HG02943 (cell line): ENCODE results near the gene DEXI.
"Not testable (repeated sequence)": the region's sequence is repeated elsewhere in the genome, so short reads cannot be mapped to it uniquely, and the experiment has no call there.

Experiments
- ATAC-seq: cut with Tn5 transposase; IDR thresholded peaks from one replicate; pipeline ENCODE4 v1.9.1; 2021; ENCODE audit warnings: mild to moderate bottlenecking, low read depth, moderate library complexity; ENCODE audit not compliant: unreplicated experiment

Gene DEXI

DNA sequence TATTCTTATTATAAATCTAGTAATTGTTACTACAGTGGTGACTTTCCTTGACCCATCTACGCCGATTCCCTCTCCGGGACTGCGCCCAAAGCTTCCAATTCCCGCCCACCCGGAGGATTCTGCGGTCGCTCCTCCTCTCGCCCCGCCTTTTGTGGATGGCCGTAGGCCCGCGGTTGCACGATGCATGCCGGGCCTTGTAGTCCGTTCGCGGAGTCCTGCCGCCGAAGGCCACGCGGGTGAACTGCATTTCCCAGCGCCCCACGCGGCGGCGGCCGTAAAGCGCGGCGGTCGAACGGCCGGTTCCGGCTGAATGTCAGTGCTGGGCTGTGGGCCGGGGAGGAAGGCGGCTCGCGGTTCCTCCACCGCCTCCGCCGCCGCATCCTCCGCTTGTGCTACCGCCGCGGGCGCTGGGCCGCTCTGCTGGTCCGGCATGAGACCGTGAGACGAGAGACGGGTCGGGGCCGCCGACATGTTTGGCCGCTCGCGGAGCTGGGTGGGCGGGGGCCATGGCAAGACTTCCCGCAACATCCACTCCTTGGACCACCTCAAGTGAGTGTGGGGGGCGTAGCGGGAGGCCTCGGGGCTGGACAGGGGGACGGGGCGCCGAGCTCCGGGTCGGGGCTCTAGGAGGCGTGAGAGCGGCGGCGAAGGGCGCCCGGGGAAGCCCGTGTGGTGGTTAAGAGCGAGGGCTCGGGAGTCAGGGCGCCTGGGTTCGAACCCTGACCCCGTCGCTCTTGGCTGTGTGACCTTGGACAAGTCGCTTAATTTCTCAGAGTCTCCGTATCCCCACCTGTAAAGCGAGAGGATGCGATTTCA, 2.2 kb upstream of the DEXI start, which contains the start of gene CLEC16A:
Gene CLEC16A, plus strand, starts transcription at position 316 of the 816 bp plus-strand sequence. Its CDS starts 154 bp downstream, at position 470.
- peak; percentile 56 for ATAC-seq

DNA sequence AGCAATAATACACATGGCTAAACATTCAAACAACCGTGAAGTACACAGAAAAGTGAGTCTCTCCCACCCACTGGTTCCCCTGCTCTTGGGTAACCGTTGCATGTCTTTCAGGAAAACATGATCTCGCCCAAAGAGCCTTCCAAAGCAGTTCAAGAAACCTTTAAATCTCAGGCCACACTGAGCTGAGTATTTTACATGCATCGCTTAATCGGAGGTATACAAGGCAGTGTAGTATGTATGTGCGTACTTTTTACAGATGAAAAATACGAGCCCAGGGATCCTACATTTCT, 741 bp upstream of the DEXI start:
- no peak for ATAC-seq

GRCh38 chr16:10941935-10942351, 325 bp downstream of the DEXI start:
- ATAC-seq, result not testable (repeated sequence)

DNA sequence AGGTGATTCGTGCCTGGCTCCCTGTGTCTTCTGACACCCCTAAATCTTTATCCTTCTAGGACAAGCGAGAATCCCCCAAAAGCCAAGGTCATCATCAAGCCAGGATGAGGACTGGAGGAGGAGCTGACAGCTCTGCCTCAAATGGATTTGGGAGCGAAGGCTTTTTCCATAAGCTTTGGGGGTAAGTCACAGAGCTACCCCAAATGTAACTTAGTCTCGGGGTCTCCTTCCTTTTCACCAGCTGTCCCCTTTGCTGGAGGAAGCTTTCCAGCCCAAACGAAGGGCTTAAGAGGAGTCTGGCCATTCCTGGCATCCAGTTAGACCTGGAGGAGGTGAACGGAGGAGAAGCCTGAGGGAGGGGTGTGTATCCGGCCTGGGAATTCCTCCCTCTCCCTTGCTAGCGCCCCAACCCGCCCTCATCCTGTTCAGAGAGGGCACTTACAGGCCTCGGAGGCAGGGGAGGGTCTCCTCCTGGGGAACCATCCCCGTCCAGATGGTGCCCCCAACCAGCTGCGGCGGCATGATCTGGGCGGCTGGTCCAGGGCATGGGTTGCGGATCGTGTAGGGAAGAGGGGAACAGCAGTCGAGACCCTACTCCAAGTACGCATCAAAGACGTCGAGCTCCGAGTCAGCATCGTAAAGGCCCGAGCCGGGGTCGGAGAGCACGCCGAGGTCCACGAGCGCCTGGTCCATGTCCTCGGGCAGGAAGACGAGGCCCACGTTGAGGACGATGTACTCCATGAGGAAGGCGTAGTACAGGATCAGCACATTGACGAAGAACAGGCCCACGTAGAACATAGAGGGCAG, 938 bp downstream of the DEXI start:
- ATAC-seq, result no peak

- no peak for ATAC-seq
These were observed 1.7 kb downstream of the DEXI start for GRCh38 chr16:10940501-10941079.

DNA sequence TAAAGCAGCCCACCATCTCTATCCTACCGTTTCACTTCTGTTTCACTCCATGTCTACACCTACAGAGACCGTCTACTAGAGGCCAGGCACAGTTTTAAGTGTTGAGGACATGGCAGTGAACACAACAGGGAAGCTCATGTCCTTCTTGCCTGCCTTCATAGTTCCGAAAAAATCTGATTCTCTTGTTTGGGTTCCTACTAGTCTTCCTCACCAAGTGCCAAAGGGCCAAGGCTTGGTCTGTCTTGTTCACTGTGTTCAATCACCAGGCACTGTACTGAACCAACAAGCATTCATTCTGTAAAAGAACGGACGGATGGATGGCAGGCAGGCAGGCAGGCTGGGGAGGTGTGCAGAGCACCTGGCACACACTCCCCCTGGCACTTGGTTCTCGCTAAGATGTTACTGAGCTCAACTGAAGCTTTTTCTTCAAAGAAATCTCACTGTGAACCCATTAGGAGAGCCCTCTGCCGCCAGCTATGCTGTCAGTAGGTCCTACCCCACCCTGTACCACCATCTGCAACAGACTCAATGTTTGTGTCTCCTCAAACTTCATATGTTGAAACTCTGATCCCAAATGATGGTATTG, 2.5 kb downstream of the DEXI start:
- ATAC-seq, result no peak

DNA sequence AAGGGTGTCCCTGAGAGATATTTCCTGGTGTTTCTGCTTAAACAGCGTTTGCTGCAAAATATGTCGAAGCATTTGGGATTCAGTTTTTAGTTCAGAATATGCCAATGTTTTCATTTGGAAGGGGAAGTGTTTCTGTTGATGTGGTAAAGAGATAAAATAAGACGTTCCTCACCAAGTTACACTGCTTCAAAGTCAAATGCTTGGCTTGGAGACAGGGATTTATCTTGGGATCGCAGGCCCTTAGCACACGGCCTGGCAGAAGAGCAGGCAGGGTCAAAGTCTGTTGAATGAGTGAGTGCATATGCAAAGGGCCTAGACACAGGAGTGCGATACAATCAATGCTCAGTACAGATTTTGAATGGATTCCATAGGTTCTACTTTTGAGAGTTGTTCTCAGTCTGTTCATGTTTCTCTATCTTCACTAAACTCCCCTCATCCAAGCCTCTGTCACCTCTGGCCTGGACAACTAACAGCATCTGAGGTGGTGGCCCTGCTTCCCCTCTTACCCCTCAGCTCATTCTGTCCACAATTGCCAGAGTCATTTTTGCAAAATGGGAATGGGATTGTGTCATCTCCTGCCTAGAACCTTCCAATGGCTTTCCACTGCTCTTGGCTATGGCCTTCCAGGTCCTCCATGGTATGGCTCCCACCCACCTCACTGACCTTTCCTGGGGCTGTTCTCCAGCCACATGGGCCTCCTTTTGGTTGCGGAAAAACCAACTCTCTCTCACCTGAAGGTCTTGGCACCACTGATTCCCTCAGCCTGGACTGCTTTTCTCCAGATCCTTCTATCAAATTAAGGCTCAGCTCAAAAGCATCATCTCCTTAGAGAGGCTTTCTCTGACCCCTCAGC, 3.2 kb downstream of the DEXI start:
- ATAC-seq, result no peak

DNA sequence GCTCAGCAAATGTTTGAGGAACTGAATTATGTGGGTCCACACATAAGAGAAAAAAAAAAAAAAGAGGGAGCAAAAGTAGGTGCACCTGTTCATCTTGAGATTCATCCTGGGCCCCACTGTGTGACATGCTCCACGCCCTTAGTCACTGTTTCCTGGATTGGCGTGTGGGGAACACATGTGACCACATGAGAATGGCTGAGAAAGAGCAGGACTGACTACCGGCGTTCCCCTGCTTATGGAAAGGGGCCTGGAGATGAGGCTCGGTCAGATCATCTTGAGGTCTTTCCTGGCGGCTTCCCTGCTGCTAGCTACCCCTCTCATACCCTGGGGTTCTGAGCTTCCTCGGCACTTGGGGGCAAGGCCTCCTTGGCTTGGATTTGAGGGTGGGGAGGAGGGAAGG, 3.9 kb downstream of the DEXI start:
- no peak for ATAC-seq

- no peak for ATAC-seq
These were observed 5.0 kb downstream of the DEXI start for GRCh38 chr16:10937068-10937859.

DNA sequence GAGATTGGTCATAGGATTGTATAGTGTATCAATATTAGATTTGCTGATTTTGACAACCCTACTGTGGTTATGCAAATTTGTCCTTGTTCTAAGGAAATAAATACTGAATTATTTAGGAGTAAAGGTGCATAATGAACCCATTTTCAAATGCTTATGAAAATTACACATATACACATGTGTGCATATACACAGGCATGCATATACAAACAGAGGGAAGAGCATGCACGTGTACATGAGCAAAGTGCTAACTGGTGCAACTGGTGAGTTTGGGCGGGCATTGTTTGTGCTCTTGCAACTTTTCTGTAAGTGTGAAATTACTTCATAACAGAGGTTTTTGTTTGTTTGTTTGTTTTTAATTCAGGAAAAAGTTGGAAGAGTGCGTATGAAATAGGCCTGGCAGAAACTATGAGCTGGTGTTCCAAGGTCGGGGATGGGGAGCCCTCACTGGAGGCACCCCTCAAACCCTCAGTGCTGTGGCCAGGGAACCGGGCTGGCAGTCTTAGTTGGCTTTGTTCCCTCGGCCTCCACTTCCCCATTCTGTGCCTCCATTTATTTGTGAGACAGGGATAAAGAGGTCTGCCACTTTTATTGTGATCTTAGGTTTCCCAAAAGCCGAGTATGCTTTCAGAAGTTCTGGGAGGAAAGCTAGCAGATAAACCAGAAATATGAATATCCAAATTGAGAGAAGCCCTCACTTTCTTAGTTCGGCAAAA, 5.8 kb downstream of the DEXI start:
- no peak for ATAC-seq

DNA sequence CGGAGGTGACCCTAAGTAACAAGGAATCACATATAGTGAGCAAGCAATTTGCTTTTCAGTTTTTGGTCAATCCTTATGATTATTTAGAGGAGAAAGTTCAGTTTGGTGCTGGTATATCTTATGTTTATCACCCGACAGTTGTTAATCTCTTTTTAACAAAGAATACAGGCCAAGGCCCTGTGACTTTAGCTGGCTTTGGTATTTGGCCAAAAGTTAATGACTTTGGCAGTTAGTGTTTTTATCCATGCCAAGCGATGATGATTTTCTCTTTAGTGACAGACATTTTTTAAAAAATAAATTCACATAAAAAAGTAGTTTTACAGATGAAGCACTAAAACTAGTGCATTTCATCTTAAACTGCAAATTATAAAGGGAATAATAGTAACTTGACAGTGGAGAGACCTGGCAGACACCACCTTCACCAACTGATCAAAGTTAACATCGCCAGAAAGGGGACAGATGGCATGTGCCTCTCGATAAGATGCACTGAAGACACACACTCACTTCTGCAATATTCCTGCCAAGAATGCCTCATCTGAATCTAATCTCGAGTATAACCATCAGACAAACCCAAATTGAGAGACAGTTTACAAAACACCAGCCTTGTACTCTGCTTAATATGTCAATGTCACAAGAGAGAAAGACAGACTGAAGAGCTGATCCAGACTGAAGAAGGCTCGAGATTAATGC, 6.9 kb downstream of the DEXI start:
- ATAC-seq, result no peak

DNA sequence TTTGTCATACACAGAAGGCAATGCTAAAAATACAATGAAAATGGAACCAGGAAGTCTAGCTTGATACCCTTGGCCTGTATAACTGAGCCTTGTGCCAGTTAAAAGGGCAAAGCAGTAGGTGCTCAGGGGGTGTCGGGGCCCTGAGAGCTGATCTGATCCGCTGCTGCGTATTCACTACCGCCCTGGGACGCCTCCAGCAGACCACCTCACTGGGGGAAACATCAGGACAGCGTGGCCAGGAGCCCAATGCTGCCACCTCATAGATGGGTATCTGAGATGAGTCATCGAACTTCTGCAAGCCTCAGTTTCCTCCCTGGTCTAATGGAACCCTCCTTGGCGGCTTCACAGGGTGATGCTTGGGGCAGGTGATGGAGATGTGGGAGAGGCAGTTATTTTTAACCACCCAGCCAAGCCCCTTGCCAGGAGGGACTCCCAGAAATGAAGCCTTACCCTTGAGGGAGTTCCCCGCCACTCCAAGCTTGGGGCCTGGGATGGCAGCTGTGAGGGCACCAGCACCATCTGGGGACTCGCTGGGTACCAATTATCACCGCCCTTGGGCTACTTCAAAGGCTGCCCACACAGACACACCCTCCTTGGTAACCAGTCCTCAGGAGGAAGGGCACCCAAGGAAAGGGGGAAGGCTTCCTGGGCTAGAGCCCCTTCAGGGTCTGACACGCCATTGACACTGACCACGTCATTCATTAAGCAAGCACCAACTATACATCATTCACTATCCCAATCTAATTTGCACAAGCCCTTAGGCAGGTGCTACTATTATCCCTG, 7.8 kb downstream of the DEXI start:
- ATAC-seq, result no peak

GRCh38 chr16:10933865-10934264, 8.4 kb downstream of the DEXI start:
- no peak for ATAC-seq

- ATAC-seq, result no peak
These were observed 9.1 kb downstream of the DEXI start for GRCh38 chr16:10932959-10933710.

DNA sequence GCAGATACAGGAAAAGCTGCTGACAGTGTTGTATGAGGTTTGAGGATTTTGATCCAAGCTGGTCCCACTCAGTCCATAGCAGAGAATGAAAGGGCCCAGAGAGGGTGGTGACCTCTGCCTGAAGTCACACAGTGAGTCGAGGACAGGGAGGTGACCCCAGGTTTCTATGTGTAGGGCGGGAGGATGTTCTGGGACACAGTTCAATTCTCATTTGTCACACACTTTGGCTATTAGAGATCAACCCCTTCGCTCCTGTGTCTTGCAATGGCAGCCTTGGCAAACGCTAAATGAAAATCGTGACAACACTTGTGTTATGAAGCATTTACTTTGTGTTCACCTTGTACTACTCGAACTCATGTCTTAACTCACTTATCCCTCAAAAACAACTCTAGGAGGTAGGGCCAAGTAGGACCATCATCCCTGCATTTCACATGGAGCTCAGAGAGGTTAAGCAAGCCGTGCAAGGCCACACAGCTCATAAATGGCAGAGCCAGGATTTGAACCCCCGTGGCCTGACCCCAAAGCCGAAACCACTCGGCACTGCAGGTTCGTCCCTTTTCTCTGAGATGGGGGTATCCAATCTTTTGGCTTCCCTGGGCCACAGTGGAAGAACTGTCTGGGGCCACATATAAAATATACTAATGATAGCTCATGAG, 10.2 kb downstream of the DEXI start:
- ATAC-seq, result no peak

DNA sequence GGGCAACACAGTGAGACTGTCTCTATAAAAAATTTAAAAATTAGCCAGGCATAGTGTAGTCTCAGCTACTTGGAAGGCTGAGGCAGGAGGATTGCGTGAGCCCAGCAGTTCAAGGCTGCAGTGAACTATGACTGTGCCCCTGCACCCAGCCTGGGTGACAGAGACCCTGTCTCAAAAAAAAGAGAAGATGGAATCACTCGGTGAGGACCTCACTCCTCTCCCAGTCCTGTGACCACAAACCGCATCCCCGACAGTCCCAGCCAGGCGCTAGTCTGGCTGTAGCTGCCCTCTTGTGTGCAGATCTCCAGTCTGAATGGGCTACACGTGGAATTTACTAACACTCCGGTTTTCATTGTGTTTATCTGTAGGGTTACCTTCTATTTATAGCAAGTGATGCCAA, 11.1 kb downstream of the DEXI start:
- ATAC-seq, result no peak
